PC-9 (cell line): ENCODE results near the gene SLC25A28. TPM values are rescaled to one million over a fixed set of nuclear protein-coding genes. Genes with fewer than 3 reads are reported as not detected.
A peak's percentile ranks its signal among the peaks of the same experiment; 100 is the strongest.

Experiments
- BruUV-seq: library from RNA; stranded (reverse); fragments of 400-500 nt; replicated peaks from 2 replicates; lab custom pipeline; 2021; lab: Mats Ljungman, UMichigan
- CTCF ChIA-PET: fragments of 300-600 bp; sonication (Branson Sonifier 250); formaldehyde crosslinking; loops from one replicate; lab custom pipeline; 2022; ENCODE audit warnings: antibody characterized with exemption; lab: Charles Lee
- POLR2A ChIA-PET: fragments of 300-600 bp; sonication (Branson Sonifier 250); formaldehyde crosslinking; loops from one replicate; lab custom pipeline; 2022; ENCODE audit warnings: antibody characterized with exemption; ENCODE audit not compliant: unreplicated experiment; lab: Charles Lee
- DNase-seq, 2 experiments: peaks; one replicate each; pipeline versions ENCODE4 v3.0.0 to v3.0.0-alpha.2; 2015 to 2022; ENCODE audit warnings: mixed read lengths in 1 of 2
- H2AFZ ChIP-seq: fragments of 200-600 bp; sonication (generic); 2 replicates; pipeline ENCODE4 v1.8.1; 2017; ENCODE audit warnings: antibody characterized with exemption
- H3F3A ChIP-seq: fragments of 200-600 bp; sonication (generic); 2 replicates; pipeline ENCODE4 v1.8.1; 2017; ENCODE audit warnings: antibody characterized with exemption, mild to moderate bottlenecking, low read depth; ENCODE audit not compliant: insufficient read depth
- H3K27ac ChIP-seq: fragments of 200-600 bp; sonication (generic); 2 replicates; pipeline ENCODE4 v1.6.1; 2016; ENCODE audit warnings: mixed run types
- H3K27me3 ChIP-seq: fragments of 200-600 bp; sonication (generic); 2 replicates; pipeline ENCODE4 v1.6.1; 2016; ENCODE audit warnings: low read depth, mixed run types; ENCODE audit not compliant: insufficient read depth
- H3K36me3 ChIP-seq: fragments of 200-600 bp; sonication (generic); 2 replicates; pipeline ENCODE4 v1.6.1; 2016; ENCODE audit warnings: low read depth, mixed run types
- H3K4me1 ChIP-seq: fragments of 200-600 bp; sonication (generic); replicated peaks from 2 replicates; pipeline ENCODE4 v1.6.1; 2016; ENCODE audit warnings: mixed run types; ENCODE audit not compliant: insufficient read depth
- H3K4me2 ChIP-seq: fragments of 200-600 bp; sonication (generic); 2 replicates; pipeline ENCODE4 v1.6.1; 2017; ENCODE audit warnings: mixed run types
- H3K4me3 ChIP-seq: fragments of 200-600 bp; sonication (generic); 2 replicates; pipeline ENCODE4 v1.6.1; 2016; ENCODE audit warnings: mixed run types
- H3K79me2 ChIP-seq: fragments of 200-600 bp; sonication (generic); 2 replicates; pipeline ENCODE4 v1.6.1; 2017; ENCODE audit warnings: low read depth, mixed run types
- H3K9me2 ChIP-seq: fragments of 200-600 bp; sonication (generic); 2 replicates; pipeline ENCODE4 v1.8.1; 2017; ENCODE audit warnings: mild to moderate bottlenecking; ENCODE audit not compliant: insufficient read depth
- H3K9me3 ChIP-seq: fragments of 200-600 bp; sonication (generic); 2 replicates; pipeline ENCODE4 v1.8.1; 2016; ENCODE audit warnings: low read depth; ENCODE audit not compliant: insufficient read depth
- H4K20me1 ChIP-seq: fragments of 200-600 bp; sonication (generic); 2 replicates; pipeline ENCODE4 v1.8.1; 2017; ENCODE audit not compliant: insufficient read depth
- EZH2 ChIP-seq: fragments of 200-600 bp; sonication (generic); IDR thresholded peaks from 2 replicates; pipeline ENCODE4 v1.8.0; 2017; ENCODE audit warnings: antibody characterized with exemption, low read depth
- intact Hi-C: fragments of 100-400 bp; cut with micrococcal nuclease; formaldehyde crosslinking; loops from one replicate; pipeline ENCODE4 v1.10.0; 2022; ENCODE audit not compliant: unreplicated experiment
- total RNA-seq: library from RNA; stranded (reverse); gene quantifications from 2 replicates; pipeline ENCODE4 v1.2.3, GENCODE V29; 2021
- TF ChIP-seq, protein P1 (sequence below): fragments of 200-600 bp; sonication (generic); conservative IDR thresholded peaks from 2 replicates; pipeline ENCODE4 v1.6.1; 2017; ENCODE audit warnings: mixed run types, antibody characterized with exemption, mild to moderate bottlenecking, moderate library complexity

Gene SLC25A28
- total RNA-seq, 1 experiment from 2014 or later: 17.6 TPM

GRCh38 chr10:99579971-99580370, 40.3 kb downstream of the SLC25A28 start:
- Histone ChIP-seq H3K9me2 (no peaks in the 10 kb centered on the region), H2AFZ (no peak overlapping the region), H3K4me3 (no peak overlapping the region), H3K4me1 (no peaks in the 10 kb centered on the region), H3K36me3 (no peaks in the 10 kb centered on the region), H3K27me3 (no peaks in the 10 kb centered on the region), H3K27ac (no peak overlapping the region), H3K9me3 (no peaks in the 10 kb centered on the region), H3K79me2 (no peaks in the 10 kb centered on the region), H3F3A (no peaks in the 10 kb centered on the region), H4K20me1 (no peaks in the 10 kb centered on the region), H3K4me2 (no peak overlapping the region)
- POLR2A ChIA-PET: no interaction called here
- BruUV-seq: no TSS peak
- intact Hi-C loops: no loop called here
- CTCF ChIA-PET: no interaction called here
- DNase-seq: no peak
- no peak for TF ChIP-seq EZH2
- TF ChIP-seq, protein P1, sequence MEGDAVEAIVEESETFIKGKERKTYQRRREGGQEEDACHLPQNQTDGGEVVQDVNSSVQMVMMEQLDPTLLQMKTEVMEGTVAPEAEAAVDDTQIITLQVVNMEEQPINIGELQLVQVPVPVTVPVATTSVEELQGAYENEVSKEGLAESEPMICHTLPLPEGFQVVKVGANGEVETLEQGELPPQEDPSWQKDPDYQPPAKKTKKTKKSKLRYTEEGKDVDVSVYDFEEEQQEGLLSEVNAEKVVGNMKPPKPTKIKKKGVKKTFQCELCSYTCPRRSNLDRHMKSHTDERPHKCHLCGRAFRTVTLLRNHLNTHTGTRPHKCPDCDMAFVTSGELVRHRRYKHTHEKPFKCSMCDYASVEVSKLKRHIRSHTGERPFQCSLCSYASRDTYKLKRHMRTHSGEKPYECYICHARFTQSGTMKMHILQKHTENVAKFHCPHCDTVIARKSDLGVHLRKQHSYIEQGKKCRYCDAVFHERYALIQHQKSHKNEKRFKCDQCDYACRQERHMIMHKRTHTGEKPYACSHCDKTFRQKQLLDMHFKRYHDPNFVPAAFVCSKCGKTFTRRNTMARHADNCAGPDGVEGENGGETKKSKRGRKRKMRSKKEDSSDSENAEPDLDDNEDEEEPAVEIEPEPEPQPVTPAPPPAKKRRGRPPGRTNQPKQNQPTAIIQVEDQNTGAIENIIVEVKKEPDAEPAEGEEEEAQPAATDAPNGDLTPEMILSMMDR: no peak

- no TSS peak for BruUV-seq
- H3K9me3 ChIP-seq: no peaks in the 10 kb centered on the region
- intact Hi-C loops: no loop called here
- H2AFZ ChIP-seq: no peak overlapping the region
- no peak for DNase-seq
- H3K79me2 ChIP-seq: no peaks in the 10 kb centered on the region
- no peaks in the 10 kb centered on the region for H3K36me3 ChIP-seq
- ChIA-PET POLR2A (interaction anchor here (0.7 kb wide), 1 partner anchor 86 kb away, joined by 3 read pairs; no protein-coding TSS in a partner anchor), CTCF (no interaction called here)
- TF ChIP-seq EZH2: no peak
- TF ChIP-seq, protein P1: no peak
- no peaks in the 10 kb centered on the region for H3K27me3 ChIP-seq
- no peak overlapping the region for H3K27ac ChIP-seq
- H3K9me2 ChIP-seq: no peaks in the 10 kb centered on the region
- no peaks in the 10 kb centered on the region for H4K20me1 ChIP-seq
- 0 out of 2 replicates have a peak overlapping the region, but pooled peaks have one; percentile 13 for H3K4me2 ChIP-seq
- H3K4me3 ChIP-seq: no peak overlapping the region
- H3K4me1 ChIP-seq: no peaks in the 10 kb centered on the region
- no peaks in the 10 kb centered on the region for H3F3A ChIP-seq
Measured at GRCh38 chr10:99573790-99574189, 46.4 kb downstream of the SLC25A28 start.

GRCh38 chr10:99571816-99572215, 48.4 kb downstream of the SLC25A28 start:
- no peaks in the 10 kb centered on the region for H3K79me2 ChIP-seq
- no peak overlapping the region for H3K27ac ChIP-seq
- CTCF ChIA-PET: no interaction called here
- H3K27me3 ChIP-seq: no peaks in the 10 kb centered on the region
- no peaks in the 10 kb centered on the region for H3K9me3 ChIP-seq
- DNase-seq: no peak
- no peaks in the 10 kb centered on the region for H3K36me3 ChIP-seq
- intact Hi-C loops: no loop called here
- H3K9me2 ChIP-seq: no peaks in the 10 kb centered on the region
- BruUV-seq: no TSS peak
- H3K4me1 ChIP-seq: no peaks in the 10 kb centered on the region
- H3F3A ChIP-seq: no peaks in the 10 kb centered on the region
- POLR2A ChIA-PET: no interaction called here
- no peak overlapping the region for H3K4me2 ChIP-seq
- no peaks in the 10 kb centered on the region for H4K20me1 ChIP-seq
- H3K4me3 ChIP-seq: no peak overlapping the region
- H2AFZ ChIP-seq: no peak overlapping the region
- TF ChIP-seq, protein P1: no peak
- no peak for TF ChIP-seq EZH2
